K562 (cell line): Measurements from ENCODE around the gene OR2A1. TPM values are rescaled to one million over a fixed set of nuclear protein-coding genes. Genes with fewer than 3 reads are reported as not detected.
"Not testable (repeated sequence)": the region's sequence is repeated elsewhere in the genome, so short reads cannot be mapped to it uniquely, and the experiment has no call there.

Experiments used
- ATAC-seq: fragments of 200-7000 bp; cut with Tn5 transposase; 3 replicates; pipeline ENCODE4 v1.9.1; 2020; ENCODE audit warnings: moderate library complexity
- Bru-seq: library from RNA; stranded (reverse); fragments of 400-500 nt; gene quantifications from one replicate; lab custom pipeline; 2021; lab: Mats Ljungman, UMichigan
- BruChase-seq, 2 experiments: library from RNA; stranded (reverse); fragments of 400-500 nt; gene quantifications; one replicate each; lab custom pipeline; 2021; lab: Mats Ljungman, UMichigan
- BruUV-seq: library from RNA; stranded (reverse); fragments of 400-500 nt; replicated peaks from 2 replicates; lab custom pipeline; 2021; lab: Mats Ljungman, UMichigan
- CTCF ChIA-PET: fragments of 300-600 bp; formaldehyde crosslinking; extraction: SDS; loops from one replicate; lab custom pipeline; 2021; ENCODE audit warnings: low intra/inter-chr PET ratio; lab: Yijun Ruan, JAX
- POLR2A ChIA-PET: fragments of 300-600, 350-650 bp; sonication (Branson Sonifier 250); formaldehyde crosslinking; extraction: SDS; loops from one replicate; lab custom pipeline; 2021; ENCODE audit warnings: antibody characterized with exemption, inconsistent platforms; lab: Yijun Ruan, JAX
- DNase-seq, 4 experiments: peaks; one replicate each; pipeline versions ENCODE4 v3.0.0 to v3.0.0-alpha.2; 2011 to 2018; ENCODE audit warnings: low spot score in 3 of 4, mixed read lengths in 3 of 4; ENCODE audit errors: extremely low read depth in 1 of 4
- FAIRE-seq: peaks from 2 replicates; lab custom pipeline; 2011; peaks lifted over from hg19 to GRCh38; lab: Jason Lieb, UNC
- H2AFZ ChIP-seq: 2 replicates; pipeline ENCODE4 v1.6.0; 2011; ENCODE audit warnings: low read depth, low read length, control low read depth, inconsistent platforms
- H3K27ac ChIP-seq: fragments of 200-600 bp; 3 replicates; pipeline ENCODE4 v1.8.0; 2011; ENCODE audit warnings: low read depth, mild to moderate bottlenecking, control low read depth, inconsistent platforms, low read length, moderate library complexity, mixed read lengths; ENCODE audit errors: extremely low read depth
- H3K27me3 ChIP-seq, 2 experiments: fragments of 300-600 bp in 1 of 2; 2 replicates in 1 of 2; 3 replicates in 1 of 2; pipeline versions ENCODE4 v1.6.0 to v1.8.0; 2011; ENCODE audit warnings: inconsistent platforms in 2 of 2, low read length in 2 of 2, mild to moderate bottlenecking in 1 of 2, mixed read lengths in 1 of 2, moderate library complexity in 1 of 2; ENCODE audit not compliant: control insufficient read depth in 2 of 2, insufficient read depth in 2 of 2
- H3K36me3 ChIP-seq: fragments of 300-600 bp; 3 replicates; pipeline ENCODE4 v1.8.0; 2011; ENCODE audit warnings: mild to moderate bottlenecking, low read length, inconsistent platforms; ENCODE audit not compliant: control insufficient read depth, insufficient read depth
- H3K4me1 ChIP-seq, 2 experiments: fragments of 200-600 bp in 1 of 2; replicated peaks in 1 of 2; 2 replicates in 1 of 2; 3 replicates in 1 of 2; pipeline versions ENCODE4 v1.5.1 to v1.8.0; 2011; ENCODE audit warnings: inconsistent platforms in 2 of 2, low read length in 2 of 2, mild to moderate bottlenecking in 1 of 2, mixed read lengths in 1 of 2, moderate library complexity in 1 of 2; ENCODE audit not compliant: control insufficient read depth in 2 of 2, insufficient read depth in 2 of 2
- H3K4me2 ChIP-seq: 2 replicates; pipeline ENCODE4 v1.6.1; 2011; ENCODE audit warnings: low read length, control low read depth, inconsistent platforms, mixed read lengths; ENCODE audit not compliant: insufficient read depth
- H3K4me3 ChIP-seq: fragments of 200-600 bp; sonication (generic), shearing (Covaris generic); 2 replicates; pipeline ENCODE4 v1.5.1; 2016; ENCODE audit warnings: control low read depth, inconsistent platforms
- H3K79me2 ChIP-seq: fragments of 200-600 bp; 3 replicates; pipeline ENCODE4 v1.8.0; 2011; ENCODE audit warnings: low read length, inconsistent platforms; ENCODE audit not compliant: control insufficient read depth, insufficient read depth
- H3K9ac ChIP-seq, 2 experiments: 2 replicates each; pipeline versions ENCODE4 v1.6.0 to v1.6.1; 2011; ENCODE audit warnings: low read depth in 2 of 2, low read length in 2 of 2, control low read depth in 1 of 2, inconsistent platforms in 1 of 2, mild to moderate bottlenecking in 1 of 2, mixed read lengths in 1 of 2; ENCODE audit not compliant: insufficient read depth in 1 of 2
- H3K9me1 ChIP-seq: one replicate; pipeline ENCODE4 v1.6.0; 2011; ENCODE audit warnings: inconsistent platforms, mild to moderate bottlenecking, low read length, moderate library complexity; ENCODE audit not compliant: control insufficient read depth, insufficient read depth
- H3K9me3 ChIP-seq: replicated peaks from 2 replicates; pipeline ENCODE4 v1.5.1; 2011; ENCODE audit warnings: low read depth, low read length, inconsistent platforms; ENCODE audit not compliant: control insufficient read depth, insufficient read depth
- H4K20me1 ChIP-seq: replicated peaks from 2 replicates; pipeline ENCODE4 v1.6.1; 2011; ENCODE audit warnings: low read length, inconsistent platforms, mixed read lengths; ENCODE audit not compliant: control insufficient read depth, insufficient read depth
- WGBS: fragments of 100-300 bp; shearing (Covaris generic); methylation state at CpG from one replicate; pipeline ENCODE4 v1.1.6; 2016; ENCODE audit warnings: low coverage, mixed read lengths; ENCODE audit not compliant: insufficient coverage; ENCODE audit errors: missing lambda C conversion rate; 5-methylcytosine and 5-hydroxymethylcytosine counted together
- in situ Hi-C: fragments of 300-500 bp; cut with MboI; formaldehyde crosslinking; loops from 4 replicates; pipeline ENCODE4 v1.15.0; 2018; ENCODE audit warnings: inconsistent platforms, mixed read lengths
- intact Hi-C: fragments of 100-400 bp; cut with micrococcal nuclease; formaldehyde crosslinking; loops from 2 replicates; pipeline ENCODE4 v1.14.2; 2022
- long read RNA-seq, 3 experiments: library from polyadenylated mRNA in 2 of 3; library from RNA in 1 of 3; unstranded in 2 of 3; stranded (forward) in 1 of 3; transcript quantifications; one replicate each; pipeline ENCODE4 v2.0.0, GENCODE V29; 2019 to 2022
- polyA minus RNA-seq, 3 experiments: library from RNA; depleted of rRNA, polyadenylated mRNA; stranded (reverse); fragments of >200 nt; gene quantifications; 2 replicates each; pipeline ENCODE4 v1.2.3, GENCODE V29; 2011
- polyA plus RNA-seq, 8 experiments: library from polyadenylated mRNA; depleted of rRNA in 4 of 8; stranded (reverse) in 5 of 8; unstranded in 3 of 8; fragments of >200 nt; fragmentation: Nextera tagmentation in 2 of 8; fragmentation: Illumina TruSeq in 1 of 8; extraction: Ambion mirVana in 2 of 8; extraction: Trizol in 1 of 8; gene quantifications; 2 replicates each; pipeline versions ENCODE4 v1.2.1 to v1.2.3, GENCODE V29; 2011 to 2014; ENCODE audit warnings: inconsistent platforms in 1 of 8, missing spikeins in 1 of 8
- total RNA-seq, 7 experiments: library from RNA; depleted of rRNA in 6 of 7; stranded (reverse); fragments of >200 nt in 6 of 7; fragmentation: Illumina TruSeq in 2 of 7; extraction: Trizol in 2 of 7; gene quantifications; 2 replicates each; pipeline versions ENCODE4 v1.2.1 to v1.2.3, GENCODE V29; 2011 to 2021; ENCODE audit warnings: low replicate concordance in 1 of 7

The OR2A1 gene, protein sequence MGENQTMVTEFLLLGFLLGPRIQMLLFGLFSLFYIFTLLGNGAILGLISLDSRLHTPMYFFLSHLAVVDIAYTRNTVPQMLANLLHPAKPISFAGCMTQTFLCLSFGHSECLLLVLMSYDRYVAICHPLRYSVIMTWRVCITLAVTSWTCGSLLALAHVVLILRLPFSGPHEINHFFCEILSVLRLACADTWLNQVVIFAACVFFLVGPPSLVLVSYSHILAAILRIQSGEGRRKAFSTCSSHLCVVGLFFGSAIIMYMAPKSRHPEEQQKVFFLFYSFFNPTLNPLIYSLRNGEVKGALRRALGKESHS
- not detected in 2 replicates for total RNA-seq (2011; cell fraction: chromatin; rRNA removed; ENCODE audit: low replicate concordance)
- total RNA-seq (2011; cell fraction: nucleolus; rRNA removed) = not detected in 2 replicates
- not detected in 2 replicates for total RNA-seq (2011; cell fraction: nucleoplasm; rRNA removed)
- total RNA-seq (2014; rRNA removed) = not detected in 2 replicates
- total RNA-seq (2014; rRNA removed; fragmentation: Illumina TruSeq; extraction: Trizol) = not detected in 2 replicates
- total RNA-seq (2015; rRNA removed; fragmentation: Illumina TruSeq; extraction: Trizol) = not detected in 2 replicates
- total RNA-seq (2021) = not detected in 2 replicates
- not detected in 2 replicates for polyA plus RNA-seq (2011; rRNA removed)
- polyA plus RNA-seq (2011; cell fraction: cytosol; rRNA removed) = not detected in 2 replicates
- polyA plus RNA-seq (2011; cell fraction: nucleus; rRNA removed) = not detected in 2 replicates
- polyA plus RNA-seq (2012) = 0.01 TPM in 1 of 2 replicates, not detected in the other
- polyA plus RNA-seq (2014; fragmentation: Illumina TruSeq; extraction: Trizol) = not detected in 2 replicates
- not detected for polyA plus RNA-seq (2014; fragmentation: Nextera tagmentation; extraction: Ambion mirVana)
- polyA plus RNA-seq (2014; rRNA removed) = not detected in 2 replicates
- not detected in 2 replicates for polyA minus RNA-seq (2011; rRNA and poly(A)+ RNA removed)
- not detected in 2 replicates for polyA minus RNA-seq (2011; cell fraction: cytosol; rRNA and poly(A)+ RNA removed)
- polyA minus RNA-seq (2011; cell fraction: nucleus; rRNA and poly(A)+ RNA removed) = not detected in 2 replicates
- not detected for Bru-seq, nascent RNA
- BruChase-seq, experiment 1, labeled RNA remaining after a 2-hour chase = not detected
- BruChase-seq, experiment 2, labeled RNA remaining after a 6-hour chase = not detected
- long read RNA-seq, experiment 1 = 0 reads
- long read RNA-seq, experiment 2 = 0 reads
- long read RNA-seq, experiment 3 = 0 reads

DNA sequence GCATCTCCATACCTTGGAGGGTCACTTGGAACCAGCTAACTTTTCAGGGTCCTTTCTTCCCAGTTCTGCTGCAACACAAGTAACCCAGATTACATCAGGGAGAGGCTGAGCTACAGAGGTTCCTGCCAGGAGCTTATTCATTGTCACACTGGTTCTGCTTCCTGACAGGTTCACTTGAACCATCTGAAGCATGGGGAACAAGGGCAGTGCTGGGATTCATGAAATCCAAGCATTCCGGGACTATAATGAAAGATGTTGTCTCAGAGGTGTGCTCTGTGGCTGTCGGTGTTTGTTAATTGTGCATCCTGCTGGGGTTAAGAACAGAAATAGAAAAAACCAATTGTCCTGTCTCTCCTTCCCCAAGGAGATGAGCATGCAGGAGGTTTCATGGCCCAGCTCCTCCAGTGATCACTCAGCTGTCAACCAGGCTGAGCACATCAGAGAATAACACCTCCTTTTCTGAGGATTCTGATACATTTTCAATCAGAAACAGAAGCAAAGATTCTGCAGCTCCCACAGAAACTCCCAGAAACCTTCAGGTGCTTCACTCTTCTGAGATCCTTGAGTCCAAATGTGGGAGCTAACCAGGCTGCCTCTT lies at the start of gene OR2A1:
OR2A1 (plus strand) TSS at position 548 of the 598 bp plus-strand sequence. CDS start 5,706 bp downstream, outside the sequence.
- H3K79me2 ChIP-seq, H3K9me3 ChIP-seq, BruUV-seq, DNase-seq, ATAC-seq, intact Hi-C loops, H3K9ac ChIP-seq, H3K27ac ChIP-seq, H2AFZ ChIP-seq, FAIRE-seq, H3K4me3 ChIP-seq, H3K27me3 ChIP-seq, H3K4me1 ChIP-seq, H3K9me1 ChIP-seq, H3K4me2 ChIP-seq, POLR2A ChIA-PET, H4K20me1 ChIP-seq, CTCF ChIA-PET, in situ Hi-C loops, H3K36me3 ChIP-seq: not testable (repeated sequence)
- WGBS = 0% methylated on average over 1 of the region's 2 CpGs

DNA sequence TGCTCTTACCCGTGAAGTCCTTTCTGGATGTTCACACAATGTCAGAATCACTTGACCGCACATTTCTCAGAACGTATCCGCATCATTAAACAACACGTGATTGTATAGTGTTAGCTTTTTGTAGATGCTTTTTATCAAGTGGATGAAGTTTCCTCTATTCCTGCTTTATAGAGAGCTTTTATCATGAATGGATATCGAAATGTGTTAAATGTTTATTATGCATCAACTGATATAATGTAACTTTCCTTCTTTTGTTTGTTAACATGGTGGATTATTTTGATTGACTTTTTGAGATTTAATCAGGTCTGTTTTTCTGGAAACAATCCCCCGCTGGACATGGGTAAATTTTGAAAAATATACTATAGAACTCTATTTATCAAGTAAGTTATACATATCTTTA lies 47.5 kb upstream of the OR2A1 start, which contains the start of gene OR2A7:
OR2A7 (minus strand) TSS at position 101 of the 400 bp plus-strand sequence. CDS start 5,164 bp downstream, outside the sequence.
- H2AFZ ChIP-seq, ATAC-seq, in situ Hi-C loops, H3K36me3 ChIP-seq, CTCF ChIA-PET, POLR2A ChIA-PET, H3K27me3 ChIP-seq, H3K4me3 ChIP-seq, DNase-seq, BruUV-seq, H3K9me3 ChIP-seq, FAIRE-seq, H3K4me1 ChIP-seq, H3K79me2 ChIP-seq, H3K9ac ChIP-seq, H3K9me1 ChIP-seq, H3K4me2 ChIP-seq, H3K27ac ChIP-seq, intact Hi-C loops, H4K20me1 ChIP-seq: not testable (repeated sequence)
- WGBS = 6% methylated on average over 6 of the region's 7 CpGs

DNA sequence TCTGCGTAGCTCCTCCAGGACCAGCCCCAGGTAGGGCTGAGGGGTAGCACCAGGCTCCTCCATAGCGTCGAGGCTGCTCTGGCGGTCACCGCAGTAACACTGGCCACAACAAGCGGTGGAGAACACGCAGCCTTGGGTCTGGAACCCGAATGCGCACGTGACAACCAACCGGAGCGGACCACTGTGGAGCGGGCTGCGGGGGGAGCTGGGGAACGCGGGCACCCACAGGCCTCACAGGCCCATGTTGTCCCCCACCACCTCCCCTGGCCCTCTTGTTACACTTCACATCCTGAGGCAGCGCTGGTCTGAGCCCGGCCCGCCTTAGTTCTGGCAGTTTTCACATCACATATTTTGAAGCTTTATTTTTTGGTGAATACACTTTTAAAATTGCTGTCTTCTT lies 43.0 kb upstream of the OR2A1 start, which contains the start of gene CTAGE8:
CTAGE8 (minus strand) TSS at position 101 of the 400 bp plus-strand sequence; CDS start at position 63, 38 bp downstream.
- H3K9me3 ChIP-seq, H3K79me2 ChIP-seq, FAIRE-seq, DNase-seq, intact Hi-C loops, CTCF ChIA-PET, H3K9me1 ChIP-seq, H3K9ac ChIP-seq, ATAC-seq, H3K4me3 ChIP-seq, H3K27me3 ChIP-seq, POLR2A ChIA-PET, H3K27ac ChIP-seq, H3K36me3 ChIP-seq, H2AFZ ChIP-seq, in situ Hi-C loops, BruUV-seq, H3K4me1 ChIP-seq, H3K4me2 ChIP-seq, H4K20me1 ChIP-seq: not testable (repeated sequence)
- no CpG with 5 or more reads among the region's 19 CpGs for WGBS
